ENCODE data around the gene MYPOP. TPM values are rescaled to one million over a fixed set of nuclear protein-coding genes. Genes with fewer than 3 reads are reported as not detected.
A peak's percentile ranks its signal among the peaks of the same experiment; 100 is the strongest.

The MYPOP gene
- total and polyA plus RNA-seq, 2 of the 13 experiments (the other 11 are each of a cell fraction or from before 2014, with no cell fraction given): 2.3 to 2.7 TPM

GRCh38 chr19:45939792-45940514 is 37.5 kb upstream of the MYPOP start:
- no TSS peak for BruUV-seq (replicated peaks)
- H3K27me3 ChIP-seq (ENCODE audit: control insufficient read depth in 1 of 2, insufficient read depth in 2 of 2, low read length in 2 of 2): peaks cover 0 to 24% of the 10 kb centered on the region in 2 experiments; a peak in 4 of 5 replicates
- DNase-seq (ENCODE audit: low spot score) (no peak), FAIRE-seq (no peak), ATAC-seq (no peak)
- WGBS (ENCODE audit: low lambda C conversion rate): 71% methylated on average over 29 of the region's 67 CpGs
- no peak overlapping the region for H3K4me2 ChIP-seq (ENCODE audit: low read depth, low read length)
- ChIA-PET CTCF (ENCODE audit: low intra/inter-chr PET ratio, low total read pairs) (no interaction called here), POLR2A (no interaction called here)
- no peaks in the 10 kb centered on the region for H3K4me1 ChIP-seq (ENCODE audit: insufficient read depth, low read length)
- H3K27ac ChIP-seq (ENCODE audit: extremely low read length, insufficient read depth, low read length): no peak overlapping the region
- no peaks in the 10 kb centered on the region for H3K9me3 ChIP-seq (ENCODE audit: low read length)
- no peaks in the 10 kb centered on the region for H3K36me3 ChIP-seq (replicated peaks in 1 of 2; ENCODE audit: control insufficient read depth in 1 of 2, insufficient read depth in 2 of 2, low read length in 2 of 2)
- intact Hi-C loops (cut with micrococcal nuclease; ENCODE audit: unreplicated experiment) (no loop called here), in situ Hi-C loops (cut with HindIII; ENCODE audit: extremely low pct_ligation_motif_present, low pct_unique_long_range_greater_than_20kb) (no loop called here)
- no peaks in the 10 kb centered on the region for H3K79me2 ChIP-seq (ENCODE audit: insufficient read depth, low read length)
- H2AFZ ChIP-seq (ENCODE audit: low read length): no peak overlapping the region
- H3K9ac ChIP-seq (ENCODE audit: insufficient read depth, low read depth, low read length): no peak overlapping the region
- no peak overlapping the region for H3K4me3 ChIP-seq (replicated peaks in 1 of 3; ENCODE audit: insufficient read depth in 1 of 3, low read depth in 2 of 3, low read length in 3 of 3)
- no peaks in the 10 kb centered on the region for H4K20me1 ChIP-seq (ENCODE audit: insufficient read depth, low read length)
- TF ChIP-seq ZNF382 (CRISPR knock-in tag; IDR thresholded peaks at IDR 0.05; ENCODE audit: borderline replicate concordance) (no peak), RCOR2 (CRISPR knock-in tag; IDR thresholded peaks at IDR 0.05) (no peak), REPIN1 (CRISPR knock-in tag; IDR thresholded peaks at IDR 0.05; ENCODE audit: borderline replicate concordance, low read depth) (no peak), ZBTB20 (CRISPR knock-in tag; IDR thresholded peaks at IDR 0.05; ENCODE audit: borderline replicate concordance, low read depth) (no peak), HOXA5 (CRISPR knock-in tag; IDR thresholded peaks at IDR 0.05) (no peak), NFE2 (CRISPR knock-in tag; IDR thresholded peaks at IDR 0.05) (no peak)

DNA sequence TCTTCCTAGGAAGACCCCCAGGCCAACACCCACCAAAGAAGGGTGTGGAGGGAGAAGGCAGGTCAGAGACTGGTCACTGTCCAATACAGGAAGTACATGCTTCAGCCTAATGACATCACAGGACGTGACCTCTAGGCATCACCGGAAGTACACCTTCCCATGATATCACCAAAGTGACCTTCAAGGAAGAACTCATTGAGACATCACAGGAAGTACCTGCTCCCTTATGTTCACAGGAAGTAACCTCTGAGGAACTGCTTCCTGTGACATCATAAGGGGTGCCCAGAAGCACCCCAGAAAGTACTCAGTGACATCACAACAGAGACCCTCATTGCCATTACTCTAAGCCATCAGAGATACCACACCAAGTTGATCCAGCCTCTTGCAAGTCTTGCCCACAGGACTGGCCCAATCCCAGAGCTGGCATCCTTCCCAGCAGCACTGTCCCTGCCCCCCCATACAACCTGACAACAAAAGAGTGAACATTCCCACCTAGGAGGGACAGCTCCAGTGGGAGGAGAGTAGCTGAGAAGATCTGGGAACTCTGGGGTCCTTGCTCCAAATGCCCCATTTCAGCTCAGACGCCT is 36.4 kb upstream of the MYPOP start:
- no peak for ATAC-seq
- no peak for DNase-seq (ENCODE audit: low spot score)
- Histone ChIP-seq H3K79me2 (ENCODE audit: insufficient read depth, low read length) (no peaks in the 10 kb centered on the region), H3K9me3 (ENCODE audit: low read length) (no peaks in the 10 kb centered on the region), H3K27ac (ENCODE audit: extremely low read length, insufficient read depth, low read length) (no peak overlapping the region), H4K20me1 (ENCODE audit: insufficient read depth, low read length) (no peaks in the 10 kb centered on the region), H3K36me3 (replicated peaks in 1 of 2; ENCODE audit: control insufficient read depth in 1 of 2, insufficient read depth in 2 of 2, low read length in 2 of 2) (no peaks in the 10 kb centered on the region), H3K27me3 (ENCODE audit: control insufficient read depth in 1 of 2, insufficient read depth in 2 of 2, low read length in 2 of 2) (peaks cover 1 to 31% of the 10 kb centered on the region in 2 experiments), H3K4me2 (ENCODE audit: low read depth, low read length) (no peak overlapping the region), H3K9ac (ENCODE audit: insufficient read depth, low read depth, low read length) (no peak overlapping the region), H2AFZ (ENCODE audit: low read length) (no peak overlapping the region), H3K4me1 (ENCODE audit: insufficient read depth, low read length) (no peaks in the 10 kb centered on the region), H3K4me3 (replicated peaks in 1 of 3; ENCODE audit: insufficient read depth in 1 of 3, low read depth in 2 of 3, low read length in 3 of 3) (no peak overlapping the region)
- intact Hi-C loops (cut with micrococcal nuclease; ENCODE audit: unreplicated experiment): no loop called here
- TF ChIP-seq GABPB1 (CRISPR knock-in tag; IDR thresholded peaks at IDR 0.05): peak; percentile 31; the same call in 1 of the 2 replicates
- peak; percentile 68 for TF ChIP-seq ZBTB21 (CRISPR knock-in tag; IDR thresholded peaks at IDR 0.05)
- TF ChIP-seq CREB1 (IDR thresholded peaks at IDR 0.05): peak; percentile 80
- no peak for TF ChIP-seq CREB1 (CRISPR knock-in tag; IDR thresholded peaks at IDR 0.05)
- TF ChIP-seq GABPA (IDR thresholded peaks at IDR 0.05; ENCODE audit: low read depth, low read length): no peak
- TF ChIP-seq GABPA (CRISPR knock-in tag; IDR thresholded peaks at IDR 0.05; ENCODE audit: low read depth): peak; percentile 44
- peak; percentile 64; the same call in 1 of the 2 replicates for TF ChIP-seq NR2C2 (CRISPR knock-in tag; IDR thresholded peaks at IDR 0.05; ENCODE audit: borderline replicate concordance)
- no peak for TF ChIP-seq CREM (IDR thresholded peaks at IDR 0.05)
- no peak for TF ChIP-seq CREM (CRISPR knock-in tag; IDR thresholded peaks at IDR 0.05)
- TF ChIP-seq RELA (CRISPR knock-in tag; IDR thresholded peaks at IDR 0.05): no peak
- TF ChIP-seq HOXA9 (CRISPR knock-in tag; IDR thresholded peaks at IDR 0.05; ENCODE audit: borderline replicate concordance): no peak
- 8% methylated on average over 3 of the region's 3 CpGs for WGBS (ENCODE audit: low lambda C conversion rate)
- ChIA-PET CTCF (ENCODE audit: low intra/inter-chr PET ratio, low total read pairs) (no interaction called here), POLR2A (no interaction called here)
- in situ Hi-C loops (cut with HindIII; ENCODE audit: extremely low pct_ligation_motif_present, low pct_unique_long_range_greater_than_20kb): no loop called here
- BruUV-seq (replicated peaks): no TSS peak
- no peak for FAIRE-seq
